CD4-positive, alpha-beta T cell treated with Interleukin-2 at 100 ng/mL for 4 hours (primary cell): ENCODE results near the gene CDKL4.
"Not testable (repeated sequence)": the region's sequence is repeated elsewhere in the genome, so short reads cannot be mapped to it uniquely, and the experiment has no call there.

Experiments
- DNase-seq: peaks from one replicate; pipeline ENCODE4 v3.0.0-alpha.2; 2020; ENCODE audit warnings: low spot score

CDKL4 gene

DNA sequence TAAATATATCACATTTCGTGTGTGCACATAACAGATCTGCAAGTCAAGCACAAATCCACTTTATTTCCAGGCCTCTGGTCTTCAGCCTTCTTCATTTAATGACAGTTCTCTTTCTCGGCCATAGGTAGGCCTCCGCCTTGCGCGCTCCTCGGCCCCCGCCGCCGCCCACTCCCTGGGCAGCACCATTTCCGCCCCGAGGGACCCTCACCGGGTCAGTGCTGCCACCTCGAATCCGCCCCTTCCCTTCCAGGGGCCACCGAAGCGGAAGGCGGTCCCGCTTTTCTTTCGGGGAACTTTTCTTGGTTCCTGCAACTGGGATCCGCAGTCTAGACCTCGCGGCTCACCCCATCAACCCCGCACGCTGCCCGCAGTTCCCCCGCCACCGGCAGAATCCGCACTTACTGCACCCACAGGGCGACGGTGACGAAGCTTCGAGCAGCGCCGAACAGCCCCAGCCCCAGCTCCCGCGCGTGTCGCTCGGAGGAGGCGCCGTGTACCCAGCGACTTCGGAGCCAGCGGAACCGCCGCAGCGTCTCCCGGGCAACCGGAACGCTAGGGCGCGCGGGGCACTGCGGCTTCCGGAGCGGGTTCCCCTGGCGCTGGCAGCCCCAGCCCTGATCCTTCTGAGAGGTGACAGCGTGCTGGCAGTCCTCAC lies at the start of gene CDKL4:
Gene CDKL4 (minus strand): TSS at position 502 of the 655 bp plus-strand sequence.
- DNase-seq: peak; percentile 28

DNA sequence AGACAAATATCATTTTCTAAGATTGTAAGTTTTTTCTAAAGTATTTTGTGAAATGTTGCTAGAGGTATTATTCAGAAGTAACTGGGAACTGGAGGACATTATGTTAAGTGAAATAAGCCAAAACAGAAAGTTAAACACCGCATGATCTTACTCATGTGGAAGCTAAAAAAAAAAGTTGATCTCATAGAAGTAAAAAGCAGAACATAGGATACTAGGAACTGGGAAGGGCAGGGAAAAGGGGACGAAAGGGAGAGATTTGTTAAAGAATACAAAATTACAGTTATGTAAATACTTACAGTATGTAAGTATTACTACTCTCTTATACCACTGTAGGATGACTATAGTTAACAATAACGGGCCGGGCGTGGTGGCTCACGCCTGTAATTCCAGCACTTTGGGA lies 46.7 kb upstream of the CDKL4 start:
- no peak for DNase-seq

DNA sequence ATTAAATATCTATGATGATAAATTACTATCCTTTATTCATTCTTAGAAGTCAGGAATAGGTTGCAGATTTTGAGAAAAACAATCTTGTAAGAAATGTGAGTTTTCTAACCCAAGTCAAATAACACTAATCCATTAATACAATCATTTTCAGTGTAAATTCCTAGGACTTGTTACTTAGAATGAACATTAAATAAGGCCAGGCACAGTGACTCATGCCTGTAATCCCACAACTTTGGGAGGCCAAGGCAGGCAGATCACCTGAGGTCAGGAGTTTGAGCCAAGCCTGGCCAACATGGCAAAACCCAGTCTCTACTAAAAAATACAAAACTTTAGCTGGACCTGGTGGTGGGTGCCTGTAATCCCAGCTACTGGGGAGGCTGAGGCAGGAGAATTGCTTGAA lies 45.8 kb upstream of the CDKL4 start:
- no peak for DNase-seq

DNA sequence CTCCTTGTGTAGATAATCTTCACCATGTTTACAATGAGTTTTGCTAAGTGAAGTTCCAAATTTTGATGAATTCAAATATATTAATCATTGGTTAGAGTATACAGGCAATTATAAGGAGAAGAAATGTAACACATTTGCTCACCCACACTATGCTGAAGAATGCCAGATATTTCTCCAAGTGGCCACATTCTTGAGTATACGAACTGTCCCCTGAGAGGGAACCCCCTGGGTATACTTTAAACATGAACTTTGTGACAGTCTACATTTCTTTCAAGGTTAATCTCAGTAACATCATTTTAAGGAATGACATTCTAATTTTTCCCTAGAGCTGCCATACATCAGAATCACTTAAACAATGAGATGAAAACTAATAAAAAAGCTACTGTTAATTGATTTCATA lies 39.8 kb upstream of the CDKL4 start:
- no peak for DNase-seq

DNA sequence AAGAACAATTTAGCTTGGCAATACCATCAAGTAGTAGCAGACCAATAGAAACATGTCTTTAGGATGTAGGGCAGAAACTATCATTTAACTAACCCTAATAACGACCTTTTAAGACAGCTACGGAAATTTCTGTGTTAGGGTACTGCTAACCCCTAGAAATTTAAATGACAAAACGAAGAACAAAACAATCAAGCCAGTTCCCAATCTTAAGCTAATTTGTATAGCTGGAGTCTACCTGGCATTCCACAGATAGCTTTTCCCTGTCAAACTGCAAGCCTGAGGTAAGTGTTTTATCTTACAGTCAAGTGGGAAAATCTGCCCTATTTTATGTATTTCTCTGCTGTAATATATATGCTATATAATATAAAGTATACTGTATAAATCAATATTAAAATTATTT lies 37.6 kb upstream of the CDKL4 start:
- DNase-seq: no peak

DNA sequence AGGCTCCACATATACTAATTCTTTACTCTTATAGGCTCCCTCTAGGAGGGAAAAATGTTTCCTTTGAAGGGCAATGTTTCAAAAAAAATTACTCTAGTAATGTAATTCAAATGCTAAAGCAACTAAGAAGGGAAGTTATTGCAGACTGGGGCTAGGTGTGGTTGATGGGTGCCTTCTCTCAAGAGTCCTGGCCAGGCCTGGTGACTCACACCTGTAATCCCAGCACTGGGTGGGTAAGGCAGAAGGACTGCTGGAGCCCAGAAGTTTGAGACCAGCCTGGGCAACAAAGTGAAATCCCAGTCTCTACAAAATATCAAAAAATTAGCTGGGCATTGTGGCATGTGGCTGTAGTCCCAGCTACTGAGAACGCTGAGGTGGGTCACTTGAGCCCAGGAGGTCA lies 31.2 kb upstream of the CDKL4 start:
- no peak for DNase-seq

DNA sequence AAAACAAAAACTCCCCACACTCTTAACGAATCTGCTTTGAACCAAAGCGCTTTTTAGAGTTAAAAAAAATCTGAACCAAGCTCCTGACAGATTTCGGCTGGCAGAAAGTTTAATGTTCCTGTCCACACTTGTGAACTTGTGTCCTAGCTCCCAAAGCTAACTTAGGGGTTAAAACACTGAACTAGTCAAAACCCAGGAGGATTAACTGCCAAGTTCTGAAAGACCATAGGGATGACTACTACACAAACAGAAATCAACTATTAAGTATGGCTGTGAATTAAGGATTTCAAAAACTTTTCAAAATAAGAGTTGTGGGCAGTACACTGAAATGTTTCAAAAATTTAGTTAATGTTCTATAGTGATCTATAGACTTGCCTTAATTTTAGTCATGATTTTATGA lies 26.2 kb upstream of the CDKL4 start:
- DNase-seq: no peak

DNA sequence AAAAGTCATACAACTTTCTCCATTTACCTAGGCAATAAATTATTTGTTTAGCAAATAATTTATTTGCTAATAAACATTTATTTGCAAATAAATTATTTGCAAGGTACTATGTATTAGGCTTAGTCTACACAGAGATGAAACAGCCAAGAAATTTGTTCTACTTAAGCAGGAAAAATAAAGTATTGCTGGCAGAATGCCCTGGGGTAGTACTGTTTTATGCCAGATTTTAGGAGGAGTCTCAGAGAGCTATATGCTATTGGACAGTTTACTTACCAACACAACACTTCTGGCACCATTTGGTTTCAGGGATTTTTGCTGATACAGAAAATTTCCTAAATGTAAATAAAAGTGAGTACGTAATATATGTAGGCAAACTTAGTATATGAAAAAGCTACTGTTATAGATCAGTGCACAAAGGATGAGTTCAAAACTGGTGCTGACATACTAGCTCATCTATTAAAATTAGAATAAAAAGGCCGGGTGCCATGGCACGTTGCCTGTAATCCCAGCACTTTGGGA lies 23.2 kb upstream of the CDKL4 start:
- DNase-seq: no peak

DNA sequence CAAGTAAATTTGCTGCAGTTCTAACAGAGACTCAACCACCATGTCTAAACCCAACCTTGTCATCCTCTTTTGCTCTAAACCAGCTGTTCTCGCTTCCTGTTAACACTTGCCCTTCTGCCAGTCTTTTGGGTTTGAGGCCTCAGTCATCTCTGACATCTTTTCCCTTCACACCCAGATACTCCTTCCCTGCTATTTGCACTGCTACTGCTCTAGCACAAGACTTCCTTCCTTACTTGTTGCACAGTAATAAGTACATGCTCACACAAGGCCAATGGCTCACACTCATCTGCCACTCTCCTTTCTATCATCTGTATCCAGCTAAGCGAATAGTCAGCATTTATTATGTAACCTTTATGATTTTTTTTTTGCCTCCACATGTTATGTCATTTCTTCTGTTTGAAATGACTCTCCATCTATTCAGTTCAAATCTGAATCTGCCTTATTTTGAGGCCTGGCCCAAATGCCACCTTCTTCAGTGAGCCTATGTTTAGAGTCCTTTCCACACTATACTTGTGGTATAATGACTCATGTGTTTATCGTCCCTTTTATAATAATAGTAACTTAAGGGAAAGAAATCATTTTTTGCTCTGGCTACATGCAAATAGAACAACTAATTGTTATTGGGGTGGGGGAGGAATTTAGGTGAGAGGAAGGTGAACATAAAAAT lies 22.5 kb upstream of the CDKL4 start:
- DNase-seq: no peak

DNA sequence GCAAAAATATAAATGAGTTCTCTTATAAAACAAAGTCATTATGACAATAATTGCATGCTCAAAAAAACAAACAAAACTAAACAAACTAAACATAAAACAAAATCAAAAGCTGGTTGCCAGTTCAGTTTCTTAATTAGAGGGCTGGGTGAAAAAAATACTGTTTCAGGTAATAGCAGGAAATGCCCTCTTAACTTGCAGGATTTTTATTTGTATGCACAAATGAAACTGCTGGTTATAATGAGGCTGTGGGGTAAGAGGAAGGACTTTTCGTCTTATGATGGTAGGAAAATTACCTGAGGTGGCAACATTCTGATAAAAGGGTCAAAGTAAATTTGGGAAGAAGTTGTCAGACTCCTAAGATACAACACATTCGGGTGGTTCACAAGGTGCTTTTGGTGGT lies 21.5 kb upstream of the CDKL4 start:
- no peak for DNase-seq

DNA sequence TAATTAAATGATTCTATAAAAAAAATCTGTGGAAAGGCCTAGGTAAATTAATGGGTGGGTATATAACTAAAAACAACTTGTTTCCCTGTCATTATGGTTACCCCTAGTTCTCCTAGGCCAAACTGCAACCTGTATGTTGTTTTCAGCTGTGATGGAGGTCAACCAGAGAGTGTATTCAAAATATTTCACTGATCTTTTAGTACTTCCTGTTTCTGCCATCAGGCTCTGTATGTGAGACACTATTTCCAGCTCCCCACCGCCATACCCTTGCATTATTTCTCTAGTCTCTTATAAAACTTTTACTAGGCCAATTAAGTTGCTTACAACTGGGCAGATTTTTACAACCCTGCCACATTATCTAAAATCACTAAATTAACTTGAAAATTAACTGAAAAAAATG lies 21.0 kb upstream of the CDKL4 start:
- no peak for DNase-seq

DNA sequence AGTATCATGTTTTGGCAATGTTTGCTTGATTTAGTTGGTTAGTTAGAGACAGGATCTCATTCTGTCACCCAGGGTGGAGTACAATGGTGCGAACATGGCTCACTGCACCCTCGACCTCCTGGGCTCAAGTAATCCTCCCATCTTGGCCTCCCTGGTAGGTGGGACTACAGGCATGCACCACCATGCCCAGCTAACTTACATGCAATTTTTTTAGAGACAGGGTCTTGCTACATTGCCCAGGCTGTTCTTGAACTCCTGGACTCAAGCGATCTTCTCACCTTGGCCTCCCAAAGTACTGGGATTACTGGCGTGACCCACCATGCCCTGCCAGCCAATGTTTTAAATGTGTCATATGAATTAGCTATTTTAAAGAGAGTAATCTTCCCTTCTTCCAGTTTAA lies 16.3 kb upstream of the CDKL4 start:
- no peak for DNase-seq

DNA sequence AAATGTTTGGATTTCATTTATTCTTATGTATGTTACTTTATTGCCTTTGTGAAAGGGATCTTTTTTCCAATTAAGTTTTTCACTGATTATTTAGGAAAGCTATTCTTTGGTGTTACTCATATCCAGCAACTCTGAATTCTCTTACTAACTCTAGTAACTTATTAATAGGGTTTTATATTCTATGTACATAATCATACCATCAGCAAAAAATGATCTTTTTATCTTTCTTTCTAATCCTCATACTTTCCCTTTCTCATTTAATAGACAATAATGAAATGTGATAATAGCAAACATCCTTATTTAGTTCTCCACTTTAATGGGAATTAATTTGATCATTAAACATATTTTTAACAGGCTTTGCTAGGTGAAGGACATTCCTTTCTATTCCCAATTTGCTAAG lies 12.3 kb upstream of the CDKL4 start:
- no peak for DNase-seq

DNA sequence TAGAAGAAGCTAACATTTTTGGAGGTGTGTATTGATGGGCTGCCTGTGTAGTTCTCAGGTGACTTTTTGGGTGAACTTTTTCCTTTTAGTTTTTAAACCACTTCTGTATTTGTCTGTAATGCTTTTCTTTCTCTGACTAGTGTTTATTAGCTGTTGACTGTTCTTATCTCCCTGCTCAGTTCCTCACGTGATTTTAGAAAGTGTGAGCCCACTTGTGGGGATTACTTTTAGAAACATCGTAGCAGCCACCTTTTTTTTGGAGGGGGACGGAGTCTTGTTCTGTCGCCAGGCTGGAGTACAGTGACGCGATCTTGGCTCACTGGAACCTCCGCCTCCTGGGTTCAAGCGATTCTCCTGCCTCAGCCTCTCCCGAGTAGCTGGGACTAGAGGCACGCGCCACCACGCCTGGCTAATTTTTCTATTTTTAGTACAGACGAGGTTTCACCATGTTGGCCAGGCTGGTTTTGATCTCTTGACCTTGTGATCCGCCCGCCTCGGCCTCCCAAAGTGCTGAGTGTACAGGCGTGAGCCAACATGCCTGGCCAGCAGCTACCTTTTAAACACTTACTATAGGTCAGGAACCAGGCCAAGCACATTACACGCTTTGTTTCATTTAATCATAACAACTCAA lies 9.2 kb upstream of the CDKL4 start:
- DNase-seq: no peak

DNA sequence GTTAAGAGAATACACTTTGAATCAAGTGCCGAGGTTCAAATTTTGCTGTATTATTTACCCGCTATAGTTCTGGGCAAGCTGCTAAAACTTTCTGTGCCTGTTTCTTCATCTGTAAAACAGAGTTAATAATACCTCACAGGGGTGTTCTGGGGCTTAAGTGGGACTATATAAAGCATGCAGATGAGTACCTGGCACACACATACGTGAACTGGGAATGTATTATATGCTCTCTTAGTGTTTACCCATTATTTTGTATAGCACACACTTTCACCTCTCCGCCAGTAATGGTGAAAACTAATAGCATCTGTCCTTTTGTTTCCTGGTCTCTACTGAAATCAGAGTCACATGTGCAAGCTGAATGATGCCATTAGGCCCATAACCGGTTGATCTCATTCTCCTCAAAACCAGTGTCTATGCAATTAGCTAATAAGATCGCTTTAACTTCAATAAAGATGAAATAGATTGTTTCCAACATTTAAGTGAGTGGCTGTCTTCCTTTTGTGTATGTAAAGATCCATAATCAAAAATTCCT lies 3.8 kb upstream of the CDKL4 start:
- no peak for DNase-seq

DNA sequence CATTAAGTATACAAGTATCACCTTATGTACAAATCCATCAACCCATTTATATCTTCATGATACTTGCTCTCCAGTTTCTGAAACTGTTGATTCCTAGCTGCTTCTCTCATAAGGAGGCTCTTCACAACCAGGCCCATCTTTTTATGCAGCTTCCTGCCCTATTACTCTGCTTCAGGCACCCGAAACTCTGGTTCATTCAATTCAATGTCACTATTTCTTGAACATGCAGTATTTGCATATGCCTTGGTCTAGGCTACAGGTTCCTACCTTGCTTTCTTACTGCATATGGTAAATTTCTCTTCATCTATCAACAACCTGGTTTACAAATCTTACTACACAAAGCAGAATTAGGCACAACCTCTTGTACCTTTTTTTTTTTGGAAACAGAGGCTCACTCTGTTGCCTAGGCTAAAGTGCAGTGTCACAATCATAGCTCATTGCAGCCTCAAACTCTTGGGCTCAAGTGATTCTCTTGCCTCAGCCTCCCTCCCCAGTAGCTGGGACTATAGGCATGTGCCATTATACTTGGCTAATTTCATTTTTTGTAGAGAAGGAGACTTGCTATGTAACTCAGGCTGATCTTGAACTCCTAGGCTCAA lies 2.7 kb upstream of the CDKL4 start:
- DNase-seq: no peak

DNA sequence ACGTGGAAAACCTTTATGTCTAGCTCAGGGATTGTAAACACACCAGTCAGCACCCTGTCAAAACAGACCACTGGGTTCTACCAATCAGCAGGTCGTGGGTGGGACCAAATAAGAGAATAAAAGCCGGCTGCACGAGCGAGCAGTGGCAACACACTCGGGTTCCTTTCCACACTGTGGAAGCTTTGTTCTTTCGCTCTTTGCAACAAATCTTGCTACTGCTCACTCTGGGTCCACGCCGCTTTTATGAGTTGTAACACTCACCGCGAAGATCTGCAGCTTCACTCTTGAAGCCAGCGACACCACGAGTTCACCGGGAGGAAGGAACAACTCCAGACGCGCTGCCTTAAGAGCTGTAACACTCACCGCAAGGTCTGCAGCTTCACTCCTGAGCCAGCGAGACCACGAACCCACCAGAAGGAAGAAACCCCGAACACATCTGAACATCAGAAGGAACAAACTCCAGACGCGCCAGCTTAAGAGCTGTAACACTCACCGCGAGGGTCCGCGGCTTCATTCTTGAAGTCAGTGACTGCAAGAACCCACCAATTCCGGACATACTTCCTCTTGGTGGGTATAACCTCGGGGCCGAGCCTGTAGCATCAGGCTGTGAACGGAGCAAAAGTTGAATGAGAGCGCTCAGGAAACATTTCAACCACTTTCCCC lies 1.3 kb upstream of the CDKL4 start:
- peak; percentile 55 for DNase-seq

DNA sequence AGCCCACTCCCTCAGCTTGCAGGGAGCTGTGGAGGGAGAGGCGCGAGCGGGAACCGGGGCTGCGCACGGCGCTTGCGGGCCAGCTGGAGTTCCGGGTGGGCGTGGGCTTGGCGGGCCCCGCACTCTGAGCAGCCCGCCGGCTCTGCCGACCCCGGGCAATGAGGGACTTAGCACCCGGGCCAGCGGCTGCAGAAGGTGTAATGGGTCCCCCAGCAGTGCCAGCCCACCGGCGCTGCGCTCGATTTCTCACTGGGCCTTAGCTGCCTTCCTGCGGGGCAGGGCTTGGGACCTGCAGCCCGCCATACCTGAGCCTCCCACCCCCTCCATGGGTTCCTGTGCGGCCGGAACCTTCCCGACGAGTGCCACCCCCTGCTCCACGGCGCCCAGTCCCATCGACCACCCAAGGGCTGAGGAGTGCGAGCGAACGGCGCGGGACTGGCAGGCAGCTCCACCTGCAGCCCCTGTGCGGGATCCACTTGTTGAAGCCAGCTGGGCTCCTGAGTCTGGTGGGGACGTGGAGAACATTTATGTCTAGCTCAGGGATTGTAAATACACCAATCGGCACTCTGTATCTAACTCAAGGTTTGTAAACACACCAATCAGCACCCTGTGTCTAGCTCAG lies 582 bp upstream of the CDKL4 start:
- DNase-seq: not testable (repeated sequence)

DNA sequence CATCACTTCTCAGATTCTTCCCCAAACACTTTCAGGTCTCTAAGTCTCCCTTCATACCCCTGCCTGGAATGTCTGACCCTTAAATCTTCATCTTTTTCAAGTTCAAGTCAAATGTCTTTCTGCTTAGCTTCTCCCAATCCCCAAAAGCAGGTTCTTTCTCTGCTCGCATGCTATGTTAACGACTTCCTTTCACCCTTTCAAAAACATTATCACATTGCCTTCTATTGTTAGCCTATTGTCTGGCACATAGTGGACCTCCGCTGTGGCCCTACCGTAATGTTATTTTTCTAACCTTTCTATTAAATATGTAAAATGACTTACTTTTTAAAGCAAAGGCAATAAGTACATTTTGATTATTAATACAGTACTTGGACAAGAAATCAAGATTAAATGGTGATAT lies 2.2 kb downstream of the CDKL4 start:
- no peak for DNase-seq

DNA sequence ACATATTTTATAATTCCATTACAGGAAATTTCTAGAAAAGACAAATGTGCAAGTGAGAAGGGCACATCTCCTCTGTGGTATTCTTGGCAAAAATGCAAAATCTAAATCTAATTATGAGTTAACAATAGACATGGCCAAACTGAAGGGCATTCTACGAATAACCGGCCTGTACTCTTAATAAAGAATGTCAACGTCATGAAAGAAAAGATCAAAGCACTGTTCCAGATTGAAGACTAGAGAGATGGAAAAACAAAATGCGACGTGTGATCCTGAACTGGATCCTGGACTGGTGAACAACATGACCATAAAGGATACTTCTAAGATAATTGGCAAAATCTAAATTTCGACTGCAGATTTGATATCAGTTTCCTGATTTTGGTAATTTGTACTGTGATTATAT lies 3.0 kb downstream of the CDKL4 start:
- no peak for DNase-seq

DNA sequence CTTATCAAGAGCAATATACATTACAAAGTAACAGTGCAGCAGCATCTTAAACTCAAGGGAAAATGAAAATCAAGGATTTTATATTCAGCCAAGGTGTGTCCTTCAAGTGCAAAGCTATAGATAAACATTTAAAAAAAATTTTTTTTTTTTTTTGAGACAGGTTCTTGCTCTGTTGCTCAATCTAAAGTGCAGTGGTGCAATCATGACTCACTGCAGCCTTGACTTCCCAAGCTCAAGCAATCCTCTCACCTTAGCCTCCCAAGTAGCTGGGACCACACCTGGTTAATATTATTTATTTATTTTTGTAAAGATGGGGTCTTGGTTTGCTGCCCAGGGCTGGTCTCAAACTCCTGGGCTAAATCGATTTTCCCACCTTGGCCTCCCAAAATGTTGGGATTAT lies 9.0 kb downstream of the CDKL4 start:
- no peak for DNase-seq

DNA sequence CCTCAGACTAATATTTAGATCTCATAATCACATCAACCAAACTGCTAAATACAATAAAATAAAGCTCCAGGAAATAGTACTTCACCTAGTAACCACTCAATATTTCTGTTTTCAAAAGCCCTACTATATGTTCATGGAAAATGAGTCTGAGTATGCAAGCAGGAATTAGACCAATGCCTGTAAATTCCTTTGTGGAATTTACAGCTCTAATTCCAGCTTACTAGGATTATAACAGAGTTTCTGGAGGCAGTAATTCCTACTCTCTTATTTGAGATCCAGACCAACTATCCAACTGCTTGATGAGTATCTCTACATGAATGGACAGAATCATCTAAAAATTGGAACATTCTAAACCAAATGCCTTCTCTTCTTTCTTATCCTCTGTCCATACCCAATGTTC lies 11.6 kb downstream of the CDKL4 start:
- DNase-seq: no peak
